Body of pancreas (tissue), 4 donors: ENCODE measurements around the gene LCMT1.
A peak's percentile ranks its signal among the peaks of the same experiment; 100 is the strongest.

Experiments
- CTCF ChIP-seq, 7 experiments: fragments of 450-650 bp in 4 of 7; fragments of 200-600 bp in 3 of 7; sonication (generic) in 3 of 7; IDR thresholded peaks; one replicate each; pipeline ENCODE4 v1.5.1; 2016 to 2019; ENCODE audit warnings: antibody characterized with exemption in 7 of 7
- POLR2A ChIP-seq, 3 donors: fragments of 450-650 bp; IDR thresholded peaks; one replicate each; pipeline ENCODE4 v1.6.1; 2016; ENCODE audit warnings: antibody characterized with exemption in 3 of 3, mild to moderate bottlenecking in 2 of 3

GRCh38 chr16:25217112-25217511 is 105.6 kb downstream of the LCMT1 start:
- TF ChIP-seq CTCF (IDR thresholded peaks at IDR 0.05): no peak
- TF ChIP-seq POLR2A (IDR thresholded peaks at IDR 0.05): peak in 1 of 3 donors; percentile 28
